ENCODE measurements around the gene SLC8A1.

DNA sequence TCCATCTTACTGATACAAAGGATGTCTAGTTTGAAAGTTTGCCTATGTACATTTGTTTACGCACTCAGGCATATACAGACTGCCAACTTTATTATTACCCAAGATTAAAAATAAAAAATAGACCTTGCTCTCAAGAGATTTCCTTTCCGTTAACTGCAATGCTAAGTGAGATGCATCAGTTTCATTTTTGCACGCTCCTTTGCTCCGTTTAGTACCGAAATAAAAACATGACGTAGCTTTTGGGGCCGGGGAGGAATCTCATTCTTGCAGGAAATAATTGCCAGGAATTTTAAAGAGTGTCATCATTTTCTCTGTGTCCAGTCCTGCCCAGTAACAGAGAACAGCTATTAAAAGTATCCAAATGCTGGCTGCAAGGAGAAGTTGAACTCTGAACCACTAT is 169.5 kb downstream of the SLC8A1 start:
- no peak for TF ChIP-seq CTCF (IDR thresholded peaks at IDR 0.05)
- TF ChIP-seq POLR2AphosphoS5 (IDR thresholded peaks at IDR 0.05), result no peak
- no peak for TF ChIP-seq POLR2A (IDR thresholded peaks at IDR 0.05)
